ENCODE data around the gene GGT6.

GGT6 gene

GRCh38 chr17:4544135-4544950, 16.0 kb downstream of the GGT6 start:
- no peak for DNase-seq (ENCODE audit: low spot score)
- TF ChIP-seq CTCF (IDR thresholded peaks at IDR 0.05; ENCODE audit: extremely low read depth, missing control alignments), result no peak

- TF ChIP-seq CTCF (IDR thresholded peaks at IDR 0.05; ENCODE audit: extremely low read depth, missing control alignments), result no peak
- no peak for DNase-seq (ENCODE audit: low spot score)
Observed at GRCh38 chr17:4543557-4544026, 16.8 kb downstream of the GGT6 start.

DNA sequence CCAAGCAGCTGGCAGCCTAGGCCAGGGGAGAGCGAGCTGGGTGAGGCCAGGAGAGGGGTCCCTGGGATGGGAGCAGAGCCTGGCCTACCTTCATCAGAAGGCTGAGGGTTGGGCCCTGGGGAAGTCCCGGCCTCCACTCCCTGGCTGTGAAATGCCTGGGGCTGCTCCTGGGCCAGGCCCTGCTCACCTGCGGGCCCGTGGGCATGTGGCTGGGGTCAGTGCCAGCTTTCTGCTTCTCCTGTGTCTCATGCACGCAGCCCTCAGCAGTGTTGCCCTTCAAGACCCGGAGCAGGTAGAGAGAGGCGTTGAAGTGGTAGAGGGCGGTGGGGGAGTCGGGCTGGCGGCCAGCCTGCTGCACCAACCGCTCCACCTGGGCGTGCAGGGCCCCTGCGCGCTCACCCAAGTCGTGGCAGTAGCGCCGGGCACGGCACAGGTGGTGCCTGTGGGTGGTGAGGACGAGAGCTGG, 17.6 kb downstream of the GGT6 start:
- TF ChIP-seq CTCF (IDR thresholded peaks at IDR 0.05; ENCODE audit: extremely low read depth, missing control alignments), result no peak
- DNase-seq (ENCODE audit: low spot score), result no peak

DNA sequence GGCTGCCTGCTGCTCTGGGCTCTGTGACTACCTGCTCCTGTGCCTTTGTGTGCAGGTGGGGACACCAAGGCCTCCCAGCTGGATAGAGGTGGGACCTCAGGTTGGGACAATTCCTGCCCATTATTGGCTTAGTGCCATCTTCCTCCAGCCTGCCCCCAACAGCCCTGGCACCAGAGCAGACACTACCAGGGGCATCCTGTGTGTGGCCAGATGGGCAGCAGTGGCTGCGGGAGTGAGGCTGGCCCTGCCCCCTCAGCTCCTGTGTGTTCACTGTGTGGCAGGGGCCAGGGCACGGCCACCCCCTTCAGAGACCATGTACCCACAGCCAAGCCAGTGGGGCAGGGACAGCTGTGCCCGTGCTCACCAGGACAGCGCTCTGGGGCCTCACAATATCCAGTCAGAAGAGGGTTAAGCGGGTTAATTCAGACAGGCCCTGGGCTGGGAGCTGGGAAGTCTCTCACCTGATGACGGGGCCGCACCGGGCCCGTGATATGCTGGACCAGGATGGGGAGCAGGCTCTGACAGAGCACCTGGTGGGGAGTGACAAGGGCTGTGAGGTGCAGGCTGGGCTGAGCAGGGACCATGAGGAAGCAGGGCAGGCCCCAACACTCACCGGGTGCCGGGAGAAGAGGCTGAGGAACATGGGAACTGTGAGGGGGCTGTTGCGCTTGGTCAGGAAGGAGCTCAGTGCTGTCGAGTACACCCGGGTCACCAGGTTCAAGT, 18.2 kb downstream of the GGT6 start:
- TF ChIP-seq CTCF (IDR thresholded peaks at IDR 0.05; ENCODE audit: extremely low read depth, missing control alignments), result no peak
- DNase-seq (ENCODE audit: low spot score), result no peak

DNA sequence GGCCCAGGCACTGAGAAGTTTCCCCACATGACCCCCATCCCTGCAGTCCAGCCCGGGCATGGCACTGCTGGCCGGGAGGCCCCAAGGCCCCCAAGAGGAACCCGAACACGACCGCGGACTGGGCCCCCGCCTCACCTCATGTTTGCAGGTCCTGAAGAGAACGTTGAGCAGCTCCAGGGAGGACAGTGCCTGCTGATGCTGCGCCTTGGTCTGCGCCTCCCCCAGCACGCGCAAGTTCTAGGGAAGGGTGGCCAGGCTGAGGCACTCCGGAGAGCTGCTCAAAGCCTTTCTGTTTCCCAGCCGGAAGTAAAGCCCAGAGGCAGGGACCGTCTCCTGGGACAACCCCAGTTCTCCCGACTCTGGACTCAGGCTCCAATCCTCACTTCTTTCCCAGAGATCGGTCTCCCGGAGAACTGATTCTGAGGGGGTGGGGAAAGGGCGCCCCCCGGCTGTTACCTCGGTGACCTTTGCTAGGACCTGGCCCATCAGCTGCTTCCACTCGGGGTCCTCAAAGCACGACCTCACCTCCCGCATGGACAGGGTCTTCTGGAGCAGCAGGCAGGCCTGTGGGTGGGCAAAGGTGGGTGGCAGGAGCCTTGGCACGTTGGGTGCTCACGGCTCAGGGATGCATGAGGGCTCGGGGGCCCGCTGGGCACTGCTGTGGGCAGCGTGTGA, 18.9 kb downstream of the GGT6 start:
- TF ChIP-seq CTCF (IDR thresholded peaks at IDR 0.05; ENCODE audit: extremely low read depth, missing control alignments), result no peak
- no peak for DNase-seq (ENCODE audit: low spot score)

- no peak for DNase-seq (ENCODE audit: low spot score)
Observed at GRCh38 chr17:4540687-4541327, 19.6 kb downstream of the GGT6 start.

More at GRCh38 chr17:4540687-4541327, 19.6 kb downstream of the GGT6 start:
- TF ChIP-seq CTCF (IDR thresholded peaks at IDR 0.05; ENCODE audit: extremely low read depth, missing control alignments), result no peak

Data from GM20000 (cell line).